K562 (cell line): Measurements from ENCODE around the gene SPINT1. TPM values are rescaled to one million over a fixed set of nuclear protein-coding genes. Genes with fewer than 3 reads are reported as not detected.

ENCODE experiments used
- ELF1 ChIP-seq: fragments of 200-800 bp; sonication (Bioruptor generic); IDR thresholded peaks from 2 replicates; pipeline ENCODE4 v1.6.1; 2016; ENCODE audit warnings: missing genetic modification characterization, missing compliant biosample characterization
- HDAC8 ChIP-seq: fragments of 450-650 bp; IDR thresholded peaks from 2 replicates; pipeline ENCODE4 v1.6.1; 2016; ENCODE audit warnings: mild to moderate bottlenecking, missing genetic modification characterization, moderate library complexity, missing compliant biosample characterization
- MEF2D ChIP-seq: conservative IDR thresholded peaks from 2 replicates; pipeline ENCODE4 v1.6.1; 2016; ENCODE audit warnings: low read depth, missing genetic modification characterization, missing compliant biosample characterization
- MTA1 ChIP-seq: fragments of 450-650 bp; IDR thresholded peaks from 2 replicates; pipeline ENCODE4 v1.6.1; 2017; ENCODE audit warnings: borderline replicate concordance
- NCOA2 ChIP-seq, 2 experiments: fragments of 450-650 bp; IDR thresholded peaks; 2 replicates each; pipeline ENCODE4 v1.6.1; 2018; ENCODE audit warnings: mild to moderate bottlenecking in 2 of 2, moderate library complexity in 1 of 2; ENCODE audit not compliant: partially characterized antibody in 2 of 2
- NCOA4 ChIP-seq: fragments of 450-650 bp; IDR thresholded peaks from 2 replicates; pipeline ENCODE4 v1.6.1; 2018; ENCODE audit warnings: mild to moderate bottlenecking; ENCODE audit not compliant: partially characterized antibody
- NFYB ChIP-seq: IDR thresholded peaks from 2 replicates; pipeline ENCODE4 v1.6.1; 2011; ENCODE audit warnings: mild to moderate bottlenecking, moderate library complexity; ENCODE audit not compliant: insufficient read length; ENCODE audit errors: extremely low read depth
- PPARD ChIP-seq: fragments of 250-450 bp; sonication (Bioruptor Pico); IDR thresholded peaks from 2 replicates; pipeline ENCODE4 v1.8.0; 2022; ENCODE audit warnings: inconsistent platforms, mild to moderate bottlenecking, moderate library complexity
- RBFOX2 ChIP-seq: fragments of 200-400 bp; formaldehyde crosslinking; IDR thresholded peaks from 2 replicates; pipeline ENCODE4 v1.6.1; 2017; ENCODE audit warnings: low read depth, mild to moderate bottlenecking, low read length, moderate library complexity
- SMAD3 ChIP-seq: fragments of 450-650 bp; formaldehyde crosslinking; conservative IDR thresholded peaks from 2 replicates; pipeline ENCODE4 v1.4.0; 2020; ENCODE audit warnings: mild to moderate bottlenecking
- SRSF7 ChIP-seq: fragments of 200-400 bp; formaldehyde crosslinking; optimal IDR thresholded peaks from 2 replicates; pipeline ENCODE3; 2017; ENCODE audit warnings: mild to moderate bottlenecking, low read depth, low read length
- TRIM28 ChIP-seq: fragments of 450-650 bp; IDR thresholded peaks from 2 replicates; pipeline ENCODE4 v1.6.1; 2017
- ZNF143 ChIP-seq: sonication (generic); formaldehyde crosslinking; IDR thresholded peaks from 2 replicates; pipeline ENCODE4 v1.9.0; 2022; ENCODE audit warnings: mild to moderate bottlenecking, missing genetic modification reagents
- ZNF41 ChIP-seq: fragments of 250-450 bp; sonication (Bioruptor Pico); conservative IDR thresholded peaks from 2 replicates; pipeline ENCODE4 v1.4.0; 2020; ENCODE audit warnings: mild to moderate bottlenecking
- ZNF561 ChIP-seq: fragments of 450-650 bp; formaldehyde crosslinking; conservative IDR thresholded peaks from 2 replicates; pipeline ENCODE4 v1.4.0; 2020; ENCODE audit warnings: mild to moderate bottlenecking, moderate library complexity
- polyA plus RNA-seq, 8 experiments: library from polyadenylated mRNA; depleted of rRNA in 4 of 8; stranded (reverse) in 5 of 8; unstranded in 3 of 8; fragments of >200 nt; fragmentation: Nextera tagmentation in 2 of 8; fragmentation: Illumina TruSeq in 1 of 8; extraction: Ambion mirVana in 2 of 8; extraction: Trizol in 1 of 8; gene quantifications; 2 replicates each; pipeline versions ENCODE4 v1.2.1 to v1.2.3, GENCODE V29; 2011 to 2014; ENCODE audit warnings: inconsistent platforms in 1 of 8, missing spikeins in 1 of 8
- total RNA-seq, 7 experiments: library from RNA; depleted of rRNA in 6 of 7; stranded (reverse); fragments of >200 nt in 6 of 7; fragmentation: Illumina TruSeq in 2 of 7; extraction: Trizol in 2 of 7; gene quantifications; 2 replicates each; pipeline versions ENCODE4 v1.2.1 to v1.2.3, GENCODE V29; 2011 to 2021; ENCODE audit warnings: low replicate concordance in 1 of 7
- TF ChIP-seq, protein P1 (sequence below): fragments of 200-600 bp; sonication (generic); IDR thresholded peaks from one replicate; pipeline ENCODE4 v1.6.1; 2012; ENCODE audit warnings: mild to moderate bottlenecking, low read depth, low read length, inconsistent platforms

SPINT1 gene
- total and polyA plus RNA-seq, 9 of the 15 experiments (the other 6 are each of a cell fraction or from before 2014, with no cell fraction given), result 0.78 to 4.5 (median 1.5) TPM

DNA sequence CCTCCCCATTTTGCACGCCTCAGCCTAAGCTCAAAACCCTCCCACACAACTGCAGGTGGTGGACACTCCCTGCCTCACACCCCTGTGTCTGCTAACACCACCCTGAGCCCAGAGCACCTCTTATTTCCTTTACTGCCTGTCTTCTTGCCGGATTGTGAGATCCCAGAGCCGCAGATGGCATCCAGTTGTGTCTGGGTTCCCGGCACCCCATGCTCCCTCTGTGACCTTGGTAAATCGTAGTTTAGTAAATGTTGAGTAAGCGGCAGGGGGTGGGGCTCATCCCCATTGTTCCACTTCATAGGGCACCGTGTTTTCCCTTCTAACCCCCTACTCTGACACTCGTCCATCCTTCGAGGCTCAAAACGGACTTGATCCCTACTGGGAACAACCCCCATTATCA, 14.9 kb downstream of the SPINT1 start (continued):
- TF ChIP-seq, protein P1, sequence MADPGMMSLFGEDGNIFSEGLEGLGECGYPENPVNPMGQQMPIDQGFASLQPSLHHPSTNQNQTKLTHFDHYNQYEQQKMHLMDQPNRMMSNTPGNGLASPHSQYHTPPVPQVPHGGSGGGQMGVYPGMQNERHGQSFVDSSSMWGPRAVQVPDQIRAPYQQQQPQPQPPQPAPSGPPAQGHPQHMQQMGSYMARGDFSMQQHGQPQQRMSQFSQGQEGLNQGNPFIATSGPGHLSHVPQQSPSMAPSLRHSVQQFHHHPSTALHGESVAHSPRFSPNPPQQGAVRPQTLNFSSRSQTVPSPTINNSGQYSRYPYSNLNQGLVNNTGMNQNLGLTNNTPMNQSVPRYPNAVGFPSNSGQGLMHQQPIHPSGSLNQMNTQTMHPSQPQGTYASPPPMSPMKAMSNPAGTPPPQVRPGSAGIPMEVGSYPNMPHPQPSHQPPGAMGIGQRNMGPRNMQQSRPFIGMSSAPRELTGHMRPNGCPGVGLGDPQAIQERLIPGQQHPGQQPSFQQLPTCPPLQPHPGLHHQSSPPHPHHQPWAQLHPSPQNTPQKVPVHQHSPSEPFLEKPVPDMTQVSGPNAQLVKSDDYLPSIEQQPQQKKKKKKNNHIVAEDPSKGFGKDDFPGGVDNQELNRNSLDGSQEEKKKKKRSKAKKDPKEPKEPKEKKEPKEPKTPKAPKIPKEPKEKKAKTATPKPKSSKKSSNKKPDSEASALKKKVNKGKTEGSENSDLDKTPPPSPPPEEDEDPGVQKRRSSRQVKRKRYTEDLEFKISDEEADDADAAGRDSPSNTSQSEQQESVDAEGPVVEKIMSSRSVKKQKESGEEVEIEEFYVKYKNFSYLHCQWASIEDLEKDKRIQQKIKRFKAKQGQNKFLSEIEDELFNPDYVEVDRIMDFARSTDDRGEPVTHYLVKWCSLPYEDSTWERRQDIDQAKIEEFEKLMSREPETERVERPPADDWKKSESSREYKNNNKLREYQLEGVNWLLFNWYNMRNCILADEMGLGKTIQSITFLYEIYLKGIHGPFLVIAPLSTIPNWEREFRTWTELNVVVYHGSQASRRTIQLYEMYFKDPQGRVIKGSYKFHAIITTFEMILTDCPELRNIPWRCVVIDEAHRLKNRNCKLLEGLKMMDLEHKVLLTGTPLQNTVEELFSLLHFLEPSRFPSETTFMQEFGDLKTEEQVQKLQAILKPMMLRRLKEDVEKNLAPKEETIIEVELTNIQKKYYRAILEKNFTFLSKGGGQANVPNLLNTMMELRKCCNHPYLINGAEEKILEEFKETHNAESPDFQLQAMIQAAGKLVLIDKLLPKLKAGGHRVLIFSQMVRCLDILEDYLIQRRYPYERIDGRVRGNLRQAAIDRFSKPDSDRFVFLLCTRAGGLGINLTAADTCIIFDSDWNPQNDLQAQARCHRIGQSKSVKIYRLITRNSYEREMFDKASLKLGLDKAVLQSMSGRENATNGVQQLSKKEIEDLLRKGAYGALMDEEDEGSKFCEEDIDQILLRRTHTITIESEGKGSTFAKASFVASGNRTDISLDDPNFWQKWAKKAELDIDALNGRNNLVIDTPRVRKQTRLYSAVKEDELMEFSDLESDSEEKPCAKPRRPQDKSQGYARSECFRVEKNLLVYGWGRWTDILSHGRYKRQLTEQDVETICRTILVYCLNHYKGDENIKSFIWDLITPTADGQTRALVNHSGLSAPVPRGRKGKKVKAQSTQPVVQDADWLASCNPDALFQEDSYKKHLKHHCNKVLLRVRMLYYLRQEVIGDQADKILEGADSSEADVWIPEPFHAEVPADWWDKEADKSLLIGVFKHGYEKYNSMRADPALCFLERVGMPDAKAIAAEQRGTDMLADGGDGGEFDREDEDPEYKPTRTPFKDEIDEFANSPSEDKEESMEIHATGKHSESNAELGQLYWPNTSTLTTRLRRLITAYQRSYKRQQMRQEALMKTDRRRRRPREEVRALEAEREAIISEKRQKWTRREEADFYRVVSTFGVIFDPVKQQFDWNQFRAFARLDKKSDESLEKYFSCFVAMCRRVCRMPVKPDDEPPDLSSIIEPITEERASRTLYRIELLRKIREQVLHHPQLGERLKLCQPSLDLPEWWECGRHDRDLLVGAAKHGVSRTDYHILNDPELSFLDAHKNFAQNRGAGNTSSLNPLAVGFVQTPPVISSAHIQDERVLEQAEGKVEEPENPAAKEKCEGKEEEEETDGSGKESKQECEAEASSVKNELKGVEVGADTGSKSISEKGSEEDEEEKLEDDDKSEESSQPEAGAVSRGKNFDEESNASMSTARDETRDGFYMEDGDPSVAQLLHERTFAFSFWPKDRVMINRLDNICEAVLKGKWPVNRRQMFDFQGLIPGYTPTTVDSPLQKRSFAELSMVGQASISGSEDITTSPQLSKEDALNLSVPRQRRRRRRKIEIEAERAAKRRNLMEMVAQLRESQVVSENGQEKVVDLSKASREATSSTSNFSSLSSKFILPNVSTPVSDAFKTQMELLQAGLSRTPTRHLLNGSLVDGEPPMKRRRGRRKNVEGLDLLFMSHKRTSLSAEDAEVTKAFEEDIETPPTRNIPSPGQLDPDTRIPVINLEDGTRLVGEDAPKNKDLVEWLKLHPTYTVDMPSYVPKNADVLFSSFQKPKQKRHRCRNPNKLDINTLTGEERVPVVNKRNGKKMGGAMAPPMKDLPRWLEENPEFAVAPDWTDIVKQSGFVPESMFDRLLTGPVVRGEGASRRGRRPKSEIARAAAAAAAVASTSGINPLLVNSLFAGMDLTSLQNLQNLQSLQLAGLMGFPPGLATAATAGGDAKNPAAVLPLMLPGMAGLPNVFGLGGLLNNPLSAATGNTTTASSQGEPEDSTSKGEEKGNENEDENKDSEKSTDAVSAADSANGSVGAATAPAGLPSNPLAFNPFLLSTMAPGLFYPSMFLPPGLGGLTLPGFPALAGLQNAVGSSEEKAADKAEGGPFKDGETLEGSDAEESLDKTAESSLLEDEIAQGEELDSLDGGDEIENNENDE, result no peak
- TF ChIP-seq TRIM28 (no peak), MTA1 (no peak), NFYB (no peak), PPARD (no peak), NCOA2 (IDR thresholded peaks at IDR 0.05; ENCODE audit: partially characterized antibody in 2 of 2) (no peak), ZNF561 (no peak), ELF1 (tag) (0 out of 2 replicates have a peak, but pooled peaks have one; percentile 20), ZNF41 (CRISPR knock-in tag) (no peak), MEF2D (tag) (no peak), RBFOX2 (no peak), ZNF143 (CRISPR knock-in tag) (peak; percentile 45; the same call in 1 of the 2 replicates), SRSF7 (no peak), HDAC8 (tag) (no peak), SMAD3 (CRISPR knock-in tag) (no peak), NCOA4 (no peak)
